NCI-H226 (cell line): ENCODE data around the gene TRIM46.
A peak's percentile ranks its signal among the peaks of the same experiment; 100 is the strongest.
"Not testable (repeated sequence)": the region's sequence is repeated elsewhere in the genome, so short reads cannot be mapped to it uniquely, and the experiment has no call there.

Experiments used
- DNase-seq: peaks from one replicate; pipeline ENCODE4 v3.0.0-alpha.2; 2015

TRIM46 gene

DNA sequence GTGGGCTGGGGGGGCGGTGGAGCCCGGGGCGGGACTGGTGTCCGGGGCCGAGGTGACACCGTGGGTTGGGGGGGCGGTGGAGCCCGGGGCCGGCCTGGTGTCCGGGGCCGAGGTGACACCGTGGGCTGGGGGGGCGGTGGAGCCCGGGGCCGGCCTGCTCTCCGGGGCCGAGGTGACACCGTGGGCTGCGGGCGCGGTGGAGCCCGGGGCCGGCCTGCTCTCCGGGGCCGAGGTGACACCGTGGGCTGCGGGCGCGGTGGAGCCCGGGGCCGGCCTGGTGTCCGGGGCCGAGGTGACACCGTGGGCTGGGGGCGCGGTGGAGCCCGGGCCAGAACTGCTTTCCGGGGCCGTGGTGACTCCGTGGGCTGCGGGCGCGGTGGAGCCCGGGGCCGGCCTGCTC, 16.3 kb downstream of the TRIM46 start:
- DNase-seq: not testable (repeated sequence)

DNA sequence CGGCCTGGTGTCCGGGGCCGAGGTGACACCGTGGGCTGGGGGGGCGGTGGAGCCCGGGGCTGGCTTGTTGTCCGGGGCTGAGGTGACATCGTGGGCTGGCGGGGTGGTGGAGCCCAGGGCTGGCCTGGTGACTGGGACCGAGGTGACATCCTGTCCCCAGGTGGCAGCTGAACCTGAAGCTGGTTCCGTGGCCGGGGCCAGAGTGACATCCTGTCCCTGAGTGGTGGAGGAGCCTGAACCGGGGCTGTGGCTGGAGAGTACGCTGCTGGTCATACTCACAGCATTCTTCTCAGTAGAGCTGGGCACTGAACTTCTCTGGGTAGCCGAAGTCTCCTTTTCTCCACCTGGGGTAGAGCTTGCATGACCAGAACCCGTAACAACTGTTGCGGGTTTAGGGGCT, 18.3 kb downstream of the TRIM46 start:
- DNase-seq: no peak

DNA sequence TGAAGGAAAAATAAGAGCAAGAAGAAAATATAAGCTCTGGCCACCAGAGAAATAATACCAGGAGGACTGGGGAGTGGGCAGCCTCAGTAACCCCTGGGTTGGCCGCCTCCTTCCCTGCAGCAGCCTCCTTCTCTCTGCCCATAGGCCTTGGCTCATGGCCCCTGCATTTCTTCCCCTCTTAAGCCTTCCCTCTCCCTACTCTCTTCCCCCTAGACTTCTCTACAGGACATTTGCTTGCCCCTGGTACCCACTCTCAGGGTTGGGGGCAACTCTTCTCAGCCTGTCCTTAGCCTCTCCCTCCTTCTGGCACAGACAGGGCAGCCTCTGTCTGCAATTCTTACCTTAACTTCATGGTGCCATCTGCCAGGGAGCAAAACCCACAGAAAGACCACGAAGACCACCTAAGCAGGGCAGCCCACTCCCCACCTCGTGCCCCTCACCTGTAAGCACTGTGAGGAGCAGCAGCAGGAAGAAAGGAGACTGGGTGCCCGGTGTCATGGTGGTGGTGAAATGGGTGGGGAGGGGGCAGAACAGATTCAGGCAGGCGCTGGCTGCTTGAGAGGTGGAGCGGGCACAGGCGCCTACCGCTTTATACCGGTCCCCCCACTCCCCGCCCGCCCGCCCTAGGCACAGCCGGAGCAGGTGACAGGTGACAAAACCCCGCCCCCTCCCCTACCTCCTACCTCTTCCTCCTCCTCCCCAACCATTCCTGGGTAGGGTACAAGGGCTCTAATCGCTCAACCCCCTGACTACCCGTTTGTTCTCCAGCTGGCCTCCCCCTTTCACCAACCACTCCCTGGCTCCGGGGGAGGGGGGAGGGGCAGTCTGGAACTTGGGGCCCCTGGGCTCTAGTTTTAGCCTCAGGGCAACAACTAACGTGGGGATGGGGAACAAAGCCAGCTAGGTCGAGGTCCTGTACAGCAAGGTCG, 19.0 kb downstream of the TRIM46 start:
- DNase-seq: peak; percentile 41

DNA sequence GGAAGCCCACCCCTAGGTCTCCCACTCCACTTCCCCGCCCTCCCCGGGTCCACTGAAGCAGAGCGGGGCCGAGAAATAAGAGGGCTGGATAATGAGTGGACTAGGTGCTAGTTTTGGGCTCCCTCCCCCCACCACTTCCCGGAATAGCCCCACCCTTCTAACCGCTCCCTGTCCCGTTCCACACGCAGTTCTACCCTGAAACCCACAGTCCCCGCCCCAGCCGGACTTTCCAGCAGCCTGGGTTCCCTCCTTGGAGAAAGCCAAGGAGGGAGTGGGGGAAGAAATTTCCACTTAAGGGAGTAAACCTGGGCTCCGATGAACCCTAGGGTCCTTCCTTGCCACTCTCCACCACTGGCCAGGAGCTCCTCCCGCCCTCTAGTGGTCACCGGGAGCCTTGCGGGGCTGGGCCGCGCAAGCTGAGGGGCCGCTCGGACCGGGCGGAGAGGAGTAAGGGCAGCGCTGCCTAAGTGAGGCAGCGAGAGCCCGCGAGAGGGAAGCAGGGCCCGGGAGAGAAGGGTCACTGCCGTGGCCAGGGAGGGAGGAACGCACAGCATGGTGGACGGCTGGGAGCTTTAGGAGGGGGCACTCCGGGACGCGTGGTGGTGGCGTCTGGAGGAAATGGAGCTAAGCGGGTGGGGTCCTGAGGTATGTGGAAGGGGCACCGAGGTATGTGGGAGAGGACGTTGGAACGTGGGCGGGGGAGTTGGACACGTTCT, 19.8 kb downstream of the TRIM46 start:
- DNase-seq: peak; percentile 95

DNA sequence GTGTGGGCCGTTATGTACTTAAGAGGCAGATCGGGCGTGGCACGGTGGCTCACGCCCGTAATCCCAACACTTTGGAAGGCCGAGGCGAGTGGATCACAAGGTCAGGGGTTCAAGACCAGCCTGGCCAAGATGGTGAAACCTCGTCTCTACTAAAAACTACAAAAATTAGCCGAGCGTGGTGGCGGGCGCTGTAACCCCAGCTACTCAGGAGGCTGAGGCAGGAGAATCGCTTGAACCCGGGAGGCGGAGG, 20.3 kb downstream of the TRIM46 start:
- DNase-seq: not testable (repeated sequence)

DNA sequence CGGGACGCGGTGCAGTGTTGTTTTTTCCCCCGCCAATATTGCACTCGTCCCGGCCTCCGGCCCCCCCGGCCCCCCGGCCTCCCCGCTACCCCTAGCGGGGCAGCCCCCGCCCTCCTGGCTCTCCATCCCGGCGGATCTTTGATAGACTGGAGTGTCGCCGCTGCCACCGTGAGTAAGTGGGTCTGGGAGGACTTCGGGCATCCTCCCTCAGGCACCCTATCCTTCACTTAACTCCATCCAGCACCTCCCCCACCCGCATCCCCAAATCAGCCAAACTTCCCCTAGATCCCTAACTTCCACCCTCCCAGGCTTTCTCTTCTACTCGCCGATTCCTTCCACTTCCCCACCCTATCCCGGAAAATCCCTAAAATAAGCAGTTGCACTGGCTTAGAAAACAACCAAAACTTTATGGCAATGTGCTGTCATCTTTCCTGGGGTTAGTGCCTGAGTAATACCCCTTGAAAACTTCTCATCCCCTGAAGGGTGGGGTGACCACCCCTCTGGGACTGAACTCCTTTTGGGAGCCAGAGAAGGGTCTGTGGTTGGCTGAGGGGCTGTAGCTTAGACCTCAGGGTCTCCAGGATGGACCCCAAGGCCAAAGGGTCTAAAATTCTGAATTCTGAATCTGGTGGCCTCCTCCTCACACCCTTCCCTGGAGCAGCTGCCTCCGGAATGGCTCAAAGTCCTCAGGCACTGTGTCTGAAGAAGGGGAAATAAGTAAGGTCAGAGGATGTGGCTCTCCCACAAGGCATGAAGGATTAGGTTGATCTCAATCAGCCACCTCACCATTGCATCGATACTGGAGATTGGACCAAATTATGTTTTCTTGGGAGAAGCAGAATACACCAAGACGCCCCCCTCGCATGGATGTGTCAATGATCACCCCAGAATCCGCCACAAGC, 21.8 kb downstream of the TRIM46 start:
- DNase-seq: no peak

DNA sequence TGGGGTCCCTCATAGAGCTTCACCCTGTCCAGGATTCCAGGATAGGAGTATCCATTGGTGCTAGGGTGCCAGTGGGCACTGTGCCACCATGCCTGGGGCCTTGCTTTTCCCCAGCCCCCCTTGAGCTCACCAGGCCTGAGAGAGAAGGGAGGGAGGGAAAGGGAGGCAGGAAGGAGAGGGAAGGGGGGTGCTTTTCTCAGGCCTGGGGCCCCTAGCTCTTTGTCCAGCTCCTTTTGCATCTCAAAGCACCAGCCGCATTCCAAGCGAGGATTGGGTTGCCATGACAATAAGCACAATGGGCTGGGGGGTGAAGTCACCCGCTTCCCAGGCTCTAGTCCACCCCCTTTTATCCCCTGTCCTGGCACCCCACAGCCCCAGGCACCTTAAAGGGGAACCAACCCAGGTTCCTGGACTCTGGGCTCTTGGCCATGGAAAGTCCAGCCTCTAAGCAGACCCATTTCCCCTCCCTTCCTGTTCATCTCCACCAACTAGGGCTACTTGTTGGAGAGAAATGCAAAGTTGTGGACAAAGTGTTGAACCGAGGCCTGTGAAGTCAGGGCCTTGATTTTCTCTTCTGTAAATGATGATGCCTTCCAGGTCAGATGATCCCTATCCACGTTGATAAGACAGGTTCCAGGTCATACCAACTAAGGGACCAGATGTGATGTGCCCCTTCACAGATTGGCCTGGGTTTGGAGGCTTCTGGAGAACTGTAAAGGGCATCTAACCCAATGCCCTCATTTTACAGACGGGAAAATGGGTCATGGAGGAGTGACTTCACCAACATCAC, 22.6 kb downstream of the TRIM46 start:
- no peak for DNase-seq

DNA sequence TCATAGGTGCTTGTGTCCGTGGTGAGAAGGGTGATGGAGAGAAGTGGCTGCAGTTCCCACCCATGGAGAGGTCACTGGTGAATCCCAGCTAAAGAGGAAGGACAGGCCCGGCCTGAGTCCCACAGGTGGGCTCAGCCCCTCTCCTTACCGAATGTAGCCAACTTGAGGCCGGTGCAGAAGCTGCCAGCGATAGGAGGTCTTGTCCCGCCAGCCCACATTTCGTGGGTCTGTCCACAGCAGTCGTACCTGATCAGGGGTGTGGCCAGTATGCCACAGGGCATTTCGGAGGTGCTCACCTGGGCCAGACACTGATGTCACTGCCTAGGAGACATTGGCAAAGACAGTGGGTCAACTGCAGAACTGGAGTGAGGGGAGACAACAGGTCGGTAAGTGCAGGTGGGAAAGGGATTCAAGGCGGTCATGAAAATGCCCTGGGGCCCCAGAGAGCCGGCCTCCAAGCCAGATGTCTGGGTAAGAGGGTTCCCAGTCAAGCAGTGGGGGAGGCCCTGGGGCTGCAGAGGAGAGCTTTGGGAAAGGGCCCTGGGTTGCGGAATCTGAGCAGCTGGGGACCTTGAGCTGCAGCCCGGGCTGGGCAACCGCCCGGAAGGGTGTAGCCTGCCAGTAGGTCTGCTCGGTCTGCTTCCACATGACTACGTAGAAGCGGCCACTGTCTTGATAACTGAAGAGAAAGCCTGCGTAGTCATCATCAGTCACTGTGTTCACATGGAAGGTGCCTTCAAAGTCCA, 23.4 kb downstream of the TRIM46 start:
- no peak for DNase-seq

DNA sequence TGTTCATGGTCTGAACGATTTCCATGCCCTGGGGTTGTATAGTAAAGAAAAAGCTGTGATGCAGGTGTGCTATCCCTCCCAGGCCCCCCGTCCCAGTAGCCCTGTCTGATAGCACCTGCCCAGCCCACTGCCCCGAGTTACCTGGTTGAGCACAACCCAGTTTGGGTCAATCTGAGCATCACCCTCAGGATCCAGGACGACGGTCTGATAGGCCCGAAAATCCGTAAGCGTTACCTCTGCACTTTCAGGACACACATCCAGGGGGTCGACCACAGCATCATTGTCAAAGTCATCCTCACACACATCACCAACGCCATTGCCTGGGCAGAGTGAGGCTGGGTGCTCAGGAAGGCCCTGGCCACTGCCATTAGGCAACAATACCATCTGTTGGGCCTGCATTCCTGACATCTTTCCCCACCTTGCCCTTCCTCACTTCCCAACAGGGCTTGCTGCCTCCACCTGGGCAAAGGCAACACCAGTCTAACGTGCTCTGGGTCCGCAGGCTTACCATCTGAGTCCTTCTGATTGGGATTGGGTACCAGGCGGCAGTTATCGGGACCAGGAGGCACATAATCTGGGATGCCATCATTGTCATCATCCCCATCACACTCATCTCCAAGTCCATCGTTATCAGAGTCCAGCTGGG, 24.4 kb downstream of the TRIM46 start:
- no peak for DNase-seq

DNA sequence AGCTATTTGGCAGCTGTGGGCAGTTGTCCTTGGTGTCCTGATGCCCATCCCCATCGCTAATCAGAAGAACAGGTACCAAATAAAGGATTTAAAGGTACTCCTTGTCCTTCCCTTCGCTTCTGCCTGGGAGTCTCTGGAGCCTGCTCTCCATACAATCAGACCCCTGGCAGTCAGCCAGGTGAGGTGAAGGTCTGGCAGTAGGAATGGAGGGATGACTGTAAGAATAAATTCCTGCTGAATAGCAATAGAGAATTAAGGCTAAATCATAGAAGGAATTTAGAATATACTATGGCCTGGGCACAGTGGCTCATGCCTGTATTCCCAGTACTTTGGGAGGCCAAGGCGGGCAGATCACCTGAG, 24.9 kb downstream of the TRIM46 start:
- DNase-seq: no peak

DNA sequence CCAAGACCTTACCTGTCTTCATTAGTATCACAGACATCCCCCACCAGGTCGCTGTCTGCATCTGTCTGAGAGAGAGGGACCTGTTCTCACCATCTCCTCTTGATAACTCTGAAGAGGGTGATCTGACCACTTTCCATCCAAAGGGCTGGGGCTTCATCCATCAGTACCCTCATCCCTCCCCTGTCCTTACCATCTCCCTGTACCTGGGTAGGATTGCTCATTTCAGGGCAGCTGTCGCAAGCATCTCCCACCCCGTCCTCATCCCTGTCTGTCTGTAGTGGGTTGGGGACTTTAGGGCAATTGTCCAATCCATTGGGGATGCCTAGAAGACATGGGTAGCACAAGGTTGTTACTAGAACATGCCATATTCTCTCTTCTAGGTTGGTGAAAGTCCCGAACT, 26.1 kb downstream of the TRIM46 start:
- no peak for DNase-seq

DNA sequence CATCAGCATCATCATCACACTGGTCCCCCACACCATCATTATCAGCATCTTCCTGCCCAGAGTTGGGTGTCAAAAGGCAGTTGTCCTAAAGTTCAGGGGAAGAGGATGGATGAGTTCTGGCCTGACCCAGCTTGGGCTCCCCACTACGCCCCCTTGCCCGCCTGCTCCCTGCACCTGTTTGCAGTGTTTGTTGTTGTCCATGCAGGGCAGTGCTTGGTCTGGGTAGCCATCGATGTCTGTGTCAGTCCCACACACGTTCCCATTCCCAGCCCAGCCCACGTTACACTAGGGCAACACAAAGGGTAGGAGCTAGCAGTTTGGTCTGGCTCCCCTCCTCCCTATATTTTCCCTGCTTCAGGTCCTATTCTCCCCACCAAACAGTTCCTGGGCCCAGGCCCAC, 27.3 kb downstream of the TRIM46 start:
- DNase-seq: no peak

DNA sequence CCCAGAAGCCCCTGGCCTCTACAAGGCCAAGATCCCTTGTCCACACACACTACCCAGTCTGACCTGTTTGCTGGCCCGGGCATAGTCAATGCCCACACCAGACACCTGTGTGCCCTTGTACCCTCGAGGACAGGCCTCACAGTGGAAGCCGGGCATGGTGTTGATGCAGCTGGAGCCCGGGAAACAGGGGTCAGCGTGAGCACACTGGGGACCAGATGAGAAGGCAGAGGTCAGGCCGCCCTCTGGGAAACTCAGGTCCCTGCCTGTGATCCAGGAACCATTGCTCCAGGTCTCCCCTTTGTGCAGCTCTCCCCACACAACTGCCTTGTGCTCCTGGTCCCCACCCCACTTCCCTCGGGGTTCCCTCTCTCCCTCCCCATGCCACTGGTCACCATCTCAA, 28.5 kb downstream of the TRIM46 start:
- no peak for DNase-seq

DNA sequence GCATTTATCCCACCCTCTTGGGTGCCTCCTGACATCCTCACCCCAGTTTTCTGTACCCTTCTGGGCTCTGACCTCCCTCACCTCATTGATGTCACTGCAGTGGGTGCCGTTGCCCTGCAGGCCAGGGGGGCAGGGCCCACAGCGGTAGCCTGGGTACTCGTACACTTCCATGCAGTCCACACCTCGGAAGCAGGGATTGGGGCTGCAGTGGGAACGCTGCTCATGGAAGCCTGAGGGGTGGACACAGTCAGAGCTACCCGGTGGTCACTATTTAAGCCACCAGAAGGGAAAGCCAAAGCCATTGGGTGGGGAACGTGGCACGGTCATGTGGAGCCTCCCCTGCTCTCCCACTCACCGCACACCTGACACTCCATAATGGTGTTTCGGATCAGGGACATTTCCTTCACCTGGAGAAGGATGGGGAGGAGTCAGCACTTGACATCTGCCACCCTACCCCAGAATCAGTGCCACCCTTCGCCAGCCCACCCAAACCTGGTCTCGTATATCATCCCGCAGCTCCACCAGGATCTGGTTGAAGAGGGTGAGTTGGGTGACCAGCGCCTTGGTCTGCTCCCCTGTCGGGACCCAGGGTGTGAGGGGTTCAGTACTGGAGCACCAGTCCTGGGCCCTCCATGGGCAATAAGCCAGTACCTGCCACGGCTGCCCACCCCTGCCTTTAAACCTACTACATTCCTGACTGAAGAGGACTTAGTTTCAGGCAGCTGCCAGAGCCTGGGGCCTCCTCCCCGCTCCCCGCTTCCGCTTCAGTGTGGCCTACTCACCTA, 29.3 kb downstream of the TRIM46 start:
- DNase-seq: no peak

DNA sequence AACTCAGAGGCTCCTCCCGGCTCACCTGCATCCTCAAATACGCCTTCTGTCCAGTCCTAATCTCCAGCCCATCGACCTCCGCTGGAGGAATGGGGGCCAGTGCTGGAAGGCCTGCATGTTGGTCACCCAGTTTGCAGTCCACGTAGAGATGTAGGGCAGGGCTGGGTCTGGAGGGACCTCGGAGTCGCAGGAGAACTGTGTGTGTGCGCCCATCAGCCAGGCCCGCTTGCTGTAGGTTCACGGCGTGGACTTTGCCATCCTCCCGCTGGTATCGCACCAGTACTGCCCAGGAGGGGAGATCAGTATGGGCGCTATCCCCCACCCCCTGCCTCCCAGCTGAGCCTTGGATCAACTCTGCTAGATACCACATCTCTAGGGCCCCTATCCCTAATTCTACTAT, 31.4 kb downstream of the TRIM46 start:
- DNase-seq: no peak

DNA sequence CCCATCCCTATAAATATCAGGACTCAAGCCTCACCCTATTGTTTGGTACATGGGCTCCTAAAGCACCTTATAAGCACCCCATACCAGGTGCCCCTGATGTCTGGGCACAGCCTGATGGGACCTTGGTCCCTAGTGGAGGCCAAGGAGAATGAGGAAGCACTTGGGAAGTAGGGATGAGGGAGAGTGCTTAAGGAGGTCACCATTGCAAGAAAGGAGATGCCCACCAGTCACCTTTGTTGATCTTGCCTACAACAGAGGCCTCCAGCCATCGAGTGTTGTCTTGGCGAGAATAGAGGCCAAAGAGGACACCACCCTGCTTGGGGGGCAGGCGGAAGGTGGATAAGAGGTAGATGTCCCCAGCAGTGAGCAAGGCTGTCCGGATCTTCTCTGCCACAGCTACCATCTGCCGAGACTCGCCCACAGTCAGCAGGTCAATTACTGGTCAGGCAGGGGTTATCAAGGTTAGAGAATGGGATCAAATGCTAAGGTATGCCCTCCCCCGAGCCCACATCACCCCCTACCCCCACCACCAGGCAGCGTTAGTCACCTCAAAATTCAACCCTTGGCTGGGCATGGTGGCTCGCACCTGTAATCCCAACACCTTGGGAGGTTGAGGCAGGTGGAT, 32.4 kb downstream of the TRIM46 start:
- no peak for DNase-seq

DNA sequence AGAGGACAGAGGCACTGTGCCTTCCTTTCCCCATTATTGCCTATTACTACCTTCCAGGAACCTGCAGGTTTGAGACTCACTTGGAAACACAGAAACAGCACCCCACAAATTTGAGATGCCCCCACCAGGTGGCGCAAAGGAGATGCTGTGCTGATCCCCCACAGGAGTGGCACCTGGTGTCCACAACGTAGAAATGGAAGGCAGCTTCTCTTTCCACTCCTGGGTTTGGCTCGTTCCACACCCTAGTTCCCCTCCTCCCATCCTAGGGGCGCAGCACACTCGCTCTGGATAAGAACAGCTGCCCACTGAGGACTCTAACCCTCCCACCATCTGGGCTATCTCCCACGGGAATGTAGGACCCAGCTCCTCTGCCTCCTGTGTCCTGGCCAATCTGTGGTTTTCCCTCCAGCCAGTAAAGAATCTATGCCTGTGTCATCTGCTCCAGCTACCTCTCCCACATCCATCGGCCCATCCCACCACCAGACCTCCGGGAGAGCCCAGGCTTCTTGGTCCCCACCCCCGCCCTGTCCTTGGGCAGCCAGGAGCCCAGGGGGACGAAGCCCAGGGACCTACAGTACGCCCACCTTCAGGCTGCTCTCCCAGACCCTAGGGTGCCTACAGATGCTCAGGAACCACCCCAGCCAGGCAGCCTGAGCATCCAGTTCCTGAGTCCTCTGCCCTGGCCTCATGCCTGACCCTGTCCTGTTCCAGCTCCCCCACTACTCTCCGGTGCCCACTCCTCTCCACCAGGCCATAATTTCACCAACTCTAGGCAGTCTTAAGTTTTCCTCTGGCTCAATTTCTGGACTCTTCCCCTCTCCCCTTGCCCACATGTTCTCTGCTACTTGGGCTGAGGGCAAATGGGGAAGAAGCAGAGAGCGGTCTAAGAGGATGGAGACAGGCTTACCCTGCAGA, 33.5 kb downstream of the TRIM46 start:
- peak; percentile 71 for DNase-seq

DNA sequence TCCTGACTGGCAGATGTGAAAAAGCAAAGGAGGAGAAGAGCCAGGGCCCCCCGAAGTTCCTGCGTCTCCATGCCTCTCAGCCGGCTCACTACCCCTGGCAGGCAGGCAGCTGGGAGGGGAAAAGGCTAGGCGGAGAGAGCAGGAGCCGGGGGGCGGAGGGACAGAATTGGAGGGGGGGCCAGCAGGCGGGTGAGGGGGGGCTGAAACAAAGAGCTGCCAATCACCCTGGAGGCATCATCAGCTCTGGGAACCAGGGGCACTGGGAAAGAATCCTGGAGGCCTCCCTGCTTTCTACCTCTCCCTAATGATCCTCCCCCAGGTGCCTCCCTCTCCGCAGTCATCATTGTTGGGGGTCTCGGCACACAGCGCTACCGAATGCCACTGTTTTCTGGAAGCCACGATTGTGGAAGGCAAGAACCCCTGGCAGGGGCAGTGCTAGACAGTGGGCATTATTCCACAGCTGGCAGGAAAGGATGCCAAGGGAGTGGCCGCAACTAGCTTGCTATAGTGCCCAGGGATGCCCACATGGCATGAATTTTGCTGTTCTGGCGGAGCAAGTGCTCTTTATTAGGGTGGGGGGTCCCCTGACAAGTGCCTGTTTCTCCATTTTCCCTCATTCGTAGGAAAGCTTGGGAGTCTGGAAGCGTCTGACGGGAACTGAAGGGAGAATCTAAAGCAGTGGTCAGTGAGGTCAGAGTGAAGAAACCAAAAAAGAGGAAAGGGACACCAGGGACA, 34.3 kb downstream of the TRIM46 start, which contains the start of gene THBS3:
Gene THBS3, minus strand, starts transcription at position 92 of the 735 bp plus-strand sequence. Its CDS starts 21 bp downstream, at position 71.
- DNase-seq: peak; percentile 76
